Inflammatory macrophage treated with lipopolysaccharide for 4 hours (primary cell): ENCODE data around the gene ZNF761.
"Not testable (repeated sequence)": the region's sequence is repeated elsewhere in the genome, so short reads cannot be mapped to it uniquely, and the experiment has no call there.

ENCODE experiments used
- DNase-seq: peaks from one replicate; pipeline ENCODE4 v3.0.0-alpha.2; 2020

Gene ZNF761

GRCh38 chr19:53461866-53462265, 30.1 kb downstream of the ZNF761 start:
- no peak for DNase-seq

GRCh38 chr19:53462861-53463260, 31.1 kb downstream of the ZNF761 start:
- no peak for DNase-seq

GRCh38 chr19:53463263-53463662, 31.5 kb downstream of the ZNF761 start:
- DNase-seq, result no peak

GRCh38 chr19:53466726-53467484, 35.1 kb downstream of the ZNF761 start:
- DNase-seq, result no peak

- DNase-seq, result peak; percentile 89
Measured at GRCh38 chr19:53467485-53468262, 35.9 kb downstream of the ZNF761 start, which contains the start of gene ZNF813. ZNF813 (plus strand) TSS chr19:53467733; CDS start chr19:53483823, 16,090 bp downstream.

GRCh38 chr19:53468628-53469027, 36.8 kb downstream of the ZNF761 start:
- DNase-seq, result not testable (repeated sequence)

- no peak for DNase-seq
Measured at GRCh38 chr19:53471916-53472315, 40.1 kb downstream of the ZNF761 start.

- not testable (repeated sequence) for DNase-seq
Measured at GRCh38 chr19:53474832-53475231, 43.0 kb downstream of the ZNF761 start.

GRCh38 chr19:53475470-53475869, 43.7 kb downstream of the ZNF761 start:
- not testable (repeated sequence) for DNase-seq

- not testable (repeated sequence) for DNase-seq
Measured at GRCh38 chr19:53483751-53484150, 52.0 kb downstream of the ZNF761 start.

GRCh38 chr19:53485046-53486004, 53.5 kb downstream of the ZNF761 start:
- DNase-seq, result no peak

- DNase-seq, result no peak
Measured at GRCh38 chr19:53492153-53492552, 60.4 kb downstream of the ZNF761 start.

GRCh38 chr19:53497311-53498023, 65.7 kb downstream of the ZNF761 start:
- DNase-seq, result not testable (repeated sequence)

- not testable (repeated sequence) for DNase-seq
Measured at GRCh38 chr19:53498024-53498395, 66.2 kb downstream of the ZNF761 start.

GRCh38 chr19:53503151-53503550, 71.4 kb downstream of the ZNF761 start:
- DNase-seq, result not testable (repeated sequence)

- not testable (repeated sequence) for DNase-seq
Measured at GRCh38 chr19:53503671-53504364, 72.0 kb downstream of the ZNF761 start.

GRCh38 chr19:53504365-53504703, 72.5 kb downstream of the ZNF761 start:
- DNase-seq, result not testable (repeated sequence)

- DNase-seq, result no peak
Measured at GRCh38 chr19:53504885-53505284, 73.1 kb downstream of the ZNF761 start.

- DNase-seq, result no peak
Measured at GRCh38 chr19:53506728-53507127, 74.9 kb downstream of the ZNF761 start.
